ENCODE data around the gene TRIM33. TPM values are rescaled to one million over a fixed set of nuclear protein-coding genes. Genes with fewer than 3 reads are reported as not detected.

TRIM33 gene
- total and polyA plus RNA-seq, 10 of the 15 experiments (the other 5 are each of a cell fraction or from before 2014, with no cell fraction given), result 9.0 to 40.3 (median 22.0) TPM

- TF ChIP-seq ZBTB33 (IDR thresholded peaks at IDR 0.05) (no peak), SUZ12 (IDR thresholded peaks at IDR 0.05; ENCODE audit: unreplicated experiment) (no peak), E2F8 (IDR thresholded peaks at IDR 0.05; ENCODE audit: low read depth, partially characterized antibody) (no peak)
Measured at GRCh38 chr1:114345930-114346479, 165.0 kb downstream of the TRIM33 start (continued).

- peaks cover 6% of the 10 kb centered on the region; the same call in 1 of the 2 replicates for H3K4me1 ChIP-seq (ENCODE audit: control insufficient read depth, insufficient read depth, low read length)
- no peak overlapping the region for H3K9ac ChIP-seq (ENCODE audit: control insufficient read depth, insufficient read depth, low read length)
- ChIA-PET SMC1A (ENCODE audit: uncharacterized antibody, unreplicated experiment) (interaction anchor here (1.4 kb wide), 1 partner anchor 101 kb away, joined by 4 read pairs; no protein-coding TSS in a partner anchor), RAD21 (ENCODE audit: unreplicated experiment) (no interaction called here), POLR2A (no interaction called here), CTCF (interaction anchor here (0.6 to 4.6 kb wide), 5 partner anchors 18 to 234 kb away, joined by 3 to 54 read pairs (median 4); no protein-coding TSS in a partner anchor)
- no peaks in the 10 kb centered on the region for H3K79me2 ChIP-seq (ENCODE audit: control insufficient read depth, insufficient read depth, low read length)
- WGBS (ENCODE audit: insufficient coverage, insufficient replicate concordance, low lambda C conversion rate, missing lambda C conversion rate), result 57% methylated on average over 4 of the region's 4 CpGs
- H4K20me1 ChIP-seq (ENCODE audit: control insufficient read depth, insufficient read depth), result no peaks in the 10 kb centered on the region
- no peak for DNase-seq (ENCODE audit: low read depth, low spot score)
- H3K36me3 ChIP-seq (ENCODE audit: control insufficient read depth in 2 of 2, insufficient read depth in 2 of 2, low read length in 1 of 2), result no peaks in the 10 kb centered on the region
- no peak overlapping the region for H3K4me3 ChIP-seq
- H2AFZ ChIP-seq (ENCODE audit: control insufficient read depth, low read depth, low read length), result no peak overlapping the region
- no TSS peak for BruUV-seq (replicated peaks)
- no peak for FAIRE-seq
- no peak for ATAC-seq
- H3K9me3 ChIP-seq (replicated peaks; ENCODE audit: control insufficient read depth, insufficient read depth, low read length), result no peaks in the 10 kb centered on the region
- intact Hi-C loops (cut with micrococcal nuclease; ENCODE audit: unreplicated experiment), result loop anchor here (5.0 to 10.0 kb wide), 3 partner anchors 80 to 708 kb away; partner anchors contain the start of gene DENND2C
- no peak overlapping the region for H3K27ac ChIP-seq (ENCODE audit: control insufficient read depth, insufficient read depth)
- H3K27me3 ChIP-seq (replicated peaks in 1 of 2; ENCODE audit: control insufficient read depth in 2 of 2, insufficient read depth in 2 of 2, low read length in 1 of 2), result peaks cover 0 to 2% of the 10 kb centered on the region in 2 experiments; a peak in 2 of 4 replicates
- H3K4me2 ChIP-seq (ENCODE audit: control insufficient read depth, insufficient read depth), result no peak overlapping the region
- in situ Hi-C loops (cut with MboI), result loop anchor here (10.0 kb wide), 2 partner anchors 330 to 710 kb away; partner anchors contain the start of gene DENND2C
- TF ChIP-seq ELK1 (IDR thresholded peaks at IDR 0.05; ENCODE audit: low read depth, low read length), result no peak
- TF ChIP-seq USF2 (IDR thresholded peaks at IDR 0.05; ENCODE audit: borderline replicate concordance, low read depth, low read length), result no peak
- no peak for TF ChIP-seq USF1 (IDR thresholded peaks at IDR 0.05; ENCODE audit: borderline replicate concordance, extremely low read length, insufficient read depth, low read depth, low read length)
- no peak for TF ChIP-seq CREB1 (IDR thresholded peaks at IDR 0.05; ENCODE audit: low read depth)
- TF ChIP-seq SRF (IDR thresholded peaks at IDR 0.05; ENCODE audit: low read depth in 2 of 2, low read length in 2 of 2), result no peak
- no peak for TF ChIP-seq CTCF (IDR thresholded peaks at IDR 0.05 in 2 of 3, conservative IDR thresholded peaks at IDR 0.05 in 1 of 3; ENCODE audit: control insufficient read depth in 2 of 3, extremely low read depth in 1 of 3, insufficient read depth in 1 of 3, low read depth in 3 of 3, low read length in 3 of 3)
- no peak for TF ChIP-seq ATF7 (IDR thresholded peaks at IDR 0.05; ENCODE audit: low read depth)
Measured at GRCh38 chr1:114344656-114345055, 166.3 kb downstream of the TRIM33 start.
